Measurements from ENCODE around the gene ZKSCAN8.

Gene ZKSCAN8

DNA sequence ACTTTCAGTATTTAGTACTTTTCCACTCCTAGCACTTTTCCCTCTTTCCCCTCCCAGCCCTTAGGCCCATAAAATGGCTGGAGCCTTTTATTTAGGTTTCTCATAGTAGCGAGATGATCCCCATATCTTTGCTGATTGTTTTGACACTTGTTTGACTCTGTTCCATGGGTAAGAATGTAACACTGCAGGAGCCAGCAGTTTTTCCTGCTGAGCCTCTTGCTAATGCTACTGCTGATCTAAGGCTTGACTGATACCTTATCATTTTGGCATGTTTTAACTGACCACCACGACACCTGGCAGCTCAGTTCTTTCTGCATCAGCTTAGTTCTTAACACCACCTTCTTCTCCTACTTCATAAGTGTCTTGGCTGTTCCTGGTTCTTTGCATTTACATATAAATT lies 29.6 kb downstream of the ZKSCAN8 start:
- Histone ChIP-seq H2BK5ac (ENCODE audit: low read length) (no peak overlapping the region), H3K4me3 (ENCODE audit: low read length) (no peak overlapping the region), H3K56ac (ENCODE audit: low read length) (no peak overlapping the region), H4K8ac (ENCODE audit: low read depth, low read length) (no peak overlapping the region), H3K18ac (ENCODE audit: low read length) (no peak overlapping the region), H3K23ac (ENCODE audit: low read length) (no peak overlapping the region), H3K9ac (ENCODE audit: low read length) (no peak overlapping the region), H3K27ac (ENCODE audit: low read depth, low read length) (no peak overlapping the region), H3K36me3 (ENCODE audit: control insufficient read depth, insufficient read depth, low read length) (no peaks in the 10 kb centered on the region), H4K5ac (ENCODE audit: low read length) (no peak overlapping the region), H3K4me2 (ENCODE audit: low read length) (no peak overlapping the region), H3K79me1 (ENCODE audit: low read length) (no peaks in the 10 kb centered on the region), H2BK120ac (ENCODE audit: low read depth, low read length) (no peak overlapping the region), H3K4ac (ENCODE audit: low read depth, low read length) (no peak overlapping the region), H3K4me1 (ENCODE audit: control insufficient read depth, low read depth, low read length) (peaks cover 5% of the 10 kb centered on the region), H2BK15ac (replicated peaks; ENCODE audit: low read depth) (no peak overlapping the region), H3K27me3 (ENCODE audit: insufficient read depth, low read length, poor library complexity) (no peaks in the 10 kb centered on the region), H2AK5ac (ENCODE audit: low read length) (no peak overlapping the region), H3K79me2 (ENCODE audit: control insufficient read depth, insufficient read depth, low read length) (no peaks in the 10 kb centered on the region)
- peak; percentile 92 for DNase-seq
- no CpG with 5 or more reads among the region's 2 CpGs for WGBS (ENCODE audit: extremely low coverage, insufficient coverage, low lambda C conversion rate)

DNA sequence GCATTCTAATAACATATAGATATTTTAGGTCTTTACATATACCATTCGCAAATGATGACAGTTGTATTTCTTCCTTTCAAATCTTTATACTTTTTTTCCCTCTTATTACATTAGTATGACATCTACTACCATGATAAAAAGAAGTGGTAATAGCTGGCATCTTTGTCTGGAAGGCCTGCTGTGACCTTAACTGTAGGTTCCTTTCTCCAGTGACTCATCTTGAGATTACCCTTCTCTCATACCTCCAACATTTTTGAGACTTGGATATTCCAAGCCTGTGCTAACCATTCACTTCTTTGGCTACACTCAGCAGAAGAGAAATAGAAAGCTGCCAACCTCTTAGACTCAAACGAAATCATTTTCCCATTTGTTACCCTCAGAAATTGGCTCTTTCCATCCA lies 30.3 kb downstream of the ZKSCAN8 start:
- peaks cover 5% of the 10 kb centered on the region for H3K4me1 ChIP-seq (ENCODE audit: control insufficient read depth, low read depth, low read length)
- no peak overlapping the region for H4K8ac ChIP-seq (ENCODE audit: low read depth, low read length)
- H3K79me2 ChIP-seq (ENCODE audit: control insufficient read depth, insufficient read depth, low read length): no peaks in the 10 kb centered on the region
- no peak overlapping the region for H3K4ac ChIP-seq (ENCODE audit: low read depth, low read length)
- no peak overlapping the region for H3K18ac ChIP-seq (ENCODE audit: low read length)
- no peak overlapping the region for H3K56ac ChIP-seq (ENCODE audit: low read length)
- H2BK120ac ChIP-seq (ENCODE audit: low read depth, low read length): no peak overlapping the region
- H3K9ac ChIP-seq (ENCODE audit: low read length): no peak overlapping the region
- H3K36me3 ChIP-seq (ENCODE audit: control insufficient read depth, insufficient read depth, low read length): no peaks in the 10 kb centered on the region
- no peak overlapping the region for H3K4me3 ChIP-seq (ENCODE audit: low read length)
- no peak overlapping the region for H4K5ac ChIP-seq (ENCODE audit: low read length)
- H3K27me3 ChIP-seq (ENCODE audit: insufficient read depth, low read length, poor library complexity): no peaks in the 10 kb centered on the region
- WGBS (ENCODE audit: extremely low coverage, insufficient coverage, low lambda C conversion rate): no CpG with 5 or more reads among the region's 2 CpGs
- no peak overlapping the region for H2AK5ac ChIP-seq (ENCODE audit: low read length)
- no peak overlapping the region for H3K4me2 ChIP-seq (ENCODE audit: low read length)
- H2BK15ac ChIP-seq (replicated peaks; ENCODE audit: low read depth): no peak overlapping the region
- DNase-seq: no peak
- no peak overlapping the region for H2BK5ac ChIP-seq (ENCODE audit: low read length)
- no peak overlapping the region for H3K27ac ChIP-seq (ENCODE audit: low read depth, low read length)
- H3K79me1 ChIP-seq (ENCODE audit: low read length): no peaks in the 10 kb centered on the region
- H3K23ac ChIP-seq (ENCODE audit: low read length): no peak overlapping the region

DNA sequence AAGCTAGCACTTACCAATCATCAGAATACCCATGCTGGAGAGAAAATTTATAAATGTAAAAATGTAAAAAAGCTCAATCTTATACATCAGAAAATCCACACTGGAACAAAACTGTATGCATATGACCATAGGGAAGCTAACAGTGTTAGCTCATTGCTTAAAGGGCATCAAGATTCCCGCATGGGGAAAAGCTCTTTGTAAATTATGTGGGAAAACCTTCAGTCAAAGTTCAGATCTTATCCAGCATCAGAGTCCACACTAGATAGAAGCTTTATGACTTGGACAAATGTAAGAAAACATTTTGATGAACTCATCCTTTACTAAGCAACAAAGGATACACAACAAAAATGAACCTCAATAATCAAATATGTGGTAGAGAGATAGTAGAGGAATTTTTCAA lies 34.7 kb downstream of the ZKSCAN8 start:
- Histone ChIP-seq H3K18ac (ENCODE audit: low read length) (no peak overlapping the region), H3K27ac (ENCODE audit: low read depth, low read length) (no peak overlapping the region), H3K9ac (ENCODE audit: low read length) (no peak overlapping the region), H2BK5ac (ENCODE audit: low read length) (no peak overlapping the region), H2BK120ac (ENCODE audit: low read depth, low read length) (no peak overlapping the region), H4K5ac (ENCODE audit: low read length) (no peak overlapping the region), H3K23ac (ENCODE audit: low read length) (no peak overlapping the region), H3K79me2 (ENCODE audit: control insufficient read depth, insufficient read depth, low read length) (no peaks in the 10 kb centered on the region), H4K8ac (ENCODE audit: low read depth, low read length) (no peak overlapping the region), H3K36me3 (ENCODE audit: control insufficient read depth, insufficient read depth, low read length) (no peaks in the 10 kb centered on the region), H3K4ac (ENCODE audit: low read depth, low read length) (no peak overlapping the region), H3K4me2 (ENCODE audit: low read length) (no peak overlapping the region), H3K56ac (ENCODE audit: low read length) (no peak overlapping the region), H3K27me3 (ENCODE audit: insufficient read depth, low read length, poor library complexity) (no peaks in the 10 kb centered on the region), H3K4me1 (ENCODE audit: control insufficient read depth, low read depth, low read length) (no peaks in the 10 kb centered on the region), H2BK15ac (replicated peaks; ENCODE audit: low read depth) (no peak overlapping the region), H2AK5ac (ENCODE audit: low read length) (no peak overlapping the region), H3K79me1 (ENCODE audit: low read length) (no peaks in the 10 kb centered on the region), H3K4me3 (ENCODE audit: low read length) (no peak overlapping the region)
- DNase-seq: no peak
- WGBS (ENCODE audit: extremely low coverage, insufficient coverage, low lambda C conversion rate): no CpG with 5 or more reads among the region's 1 CpG

DNA sequence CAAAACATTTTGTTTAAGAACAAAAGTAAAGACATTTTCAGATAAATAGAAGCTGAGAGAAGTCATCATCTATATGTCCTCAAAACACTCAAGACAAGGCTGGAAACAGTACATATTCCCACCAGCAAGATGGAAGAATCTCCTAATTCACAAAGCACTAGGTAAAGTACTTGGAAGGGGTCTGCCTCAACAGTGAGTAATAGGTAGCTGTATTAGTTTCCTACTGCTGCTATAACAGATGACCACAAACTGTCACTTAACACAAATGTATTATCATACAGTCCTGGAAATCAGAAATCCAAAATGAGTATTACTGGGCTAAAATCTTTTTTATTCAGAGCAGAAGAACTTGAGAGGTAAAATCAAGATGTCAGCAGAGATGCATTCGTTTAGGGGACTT lies 40.6 kb downstream of the ZKSCAN8 start:
- no peaks in the 10 kb centered on the region for H3K79me1 ChIP-seq (ENCODE audit: low read length)
- no CpG with 5 or more reads among the region's 1 CpG for WGBS (ENCODE audit: extremely low coverage, insufficient coverage, low lambda C conversion rate)
- no peak overlapping the region for H3K56ac ChIP-seq (ENCODE audit: low read length)
- no peak overlapping the region for H3K4me2 ChIP-seq (ENCODE audit: low read length)
- H3K4me3 ChIP-seq (ENCODE audit: low read length): no peak overlapping the region
- H3K23ac ChIP-seq (ENCODE audit: low read length): no peak overlapping the region
- H3K36me3 ChIP-seq (ENCODE audit: control insufficient read depth, insufficient read depth, low read length): no peaks in the 10 kb centered on the region
- no peaks in the 10 kb centered on the region for H3K79me2 ChIP-seq (ENCODE audit: control insufficient read depth, insufficient read depth, low read length)
- no peak overlapping the region for H2BK120ac ChIP-seq (ENCODE audit: low read depth, low read length)
- no peak overlapping the region for H3K27ac ChIP-seq (ENCODE audit: low read depth, low read length)
- DNase-seq: no peak
- no peak overlapping the region for H3K9ac ChIP-seq (ENCODE audit: low read length)
- H3K4me1 ChIP-seq (ENCODE audit: control insufficient read depth, low read depth, low read length): no peaks in the 10 kb centered on the region
- H3K4ac ChIP-seq (ENCODE audit: low read depth, low read length): no peak overlapping the region
- no peak overlapping the region for H2AK5ac ChIP-seq (ENCODE audit: low read length)
- H4K8ac ChIP-seq (ENCODE audit: low read depth, low read length): no peak overlapping the region
- no peaks in the 10 kb centered on the region for H3K27me3 ChIP-seq (ENCODE audit: insufficient read depth, low read length, poor library complexity)
- H3K18ac ChIP-seq (ENCODE audit: low read length): no peak overlapping the region
- H4K5ac ChIP-seq (ENCODE audit: low read length): no peak overlapping the region
- H2BK15ac ChIP-seq (replicated peaks; ENCODE audit: low read depth): no peak overlapping the region
- no peak overlapping the region for H2BK5ac ChIP-seq (ENCODE audit: low read length)

GRCh38 chr6:28188111-28188979 lies 46.7 kb downstream of the ZKSCAN8 start:
- no peak overlapping the region for H3K56ac ChIP-seq (ENCODE audit: low read length)
- no peak overlapping the region for H4K8ac ChIP-seq (ENCODE audit: low read depth, low read length)
- no CpG with 5 or more reads among the region's 6 CpGs for WGBS (ENCODE audit: extremely low coverage, insufficient coverage, low lambda C conversion rate)
- H3K27me3 ChIP-seq (ENCODE audit: insufficient read depth, low read length, poor library complexity): no peaks in the 10 kb centered on the region
- no peak overlapping the region for H3K4ac ChIP-seq (ENCODE audit: low read depth, low read length)
- no peak overlapping the region for H2BK5ac ChIP-seq (ENCODE audit: low read length)
- no peaks in the 10 kb centered on the region for H3K79me2 ChIP-seq (ENCODE audit: control insufficient read depth, insufficient read depth, low read length)
- no peak overlapping the region for H2BK120ac ChIP-seq (ENCODE audit: low read depth, low read length)
- H2AK5ac ChIP-seq (ENCODE audit: low read length): no peak overlapping the region
- DNase-seq: no peak
- H3K23ac ChIP-seq (ENCODE audit: low read length): no peak overlapping the region
- H3K4me2 ChIP-seq (ENCODE audit: low read length): no peak overlapping the region
- no peaks in the 10 kb centered on the region for H3K36me3 ChIP-seq (ENCODE audit: control insufficient read depth, insufficient read depth, low read length)
- H4K5ac ChIP-seq (ENCODE audit: low read length): no peak overlapping the region
- H3K79me1 ChIP-seq (ENCODE audit: low read length): no peaks in the 10 kb centered on the region
- no peak overlapping the region for H3K4me3 ChIP-seq (ENCODE audit: low read length)
- no peak overlapping the region for H3K18ac ChIP-seq (ENCODE audit: low read length)
- H2BK15ac ChIP-seq (replicated peaks; ENCODE audit: low read depth): no peak overlapping the region
- H3K27ac ChIP-seq (ENCODE audit: low read depth, low read length): no peak overlapping the region
- no peaks in the 10 kb centered on the region for H3K4me1 ChIP-seq (ENCODE audit: control insufficient read depth, low read depth, low read length)
- H3K9ac ChIP-seq (ENCODE audit: low read length): no peak overlapping the region

GRCh38 chr6:28200020-28200419 lies 58.3 kb downstream of the ZKSCAN8 start:
- Histone ChIP-seq H3K79me2 (ENCODE audit: control insufficient read depth, insufficient read depth, low read length) (no peaks in the 10 kb centered on the region), H3K27ac (ENCODE audit: low read depth, low read length) (no peak overlapping the region), H3K4ac (ENCODE audit: low read depth, low read length) (no peak overlapping the region), H2BK5ac (ENCODE audit: low read length) (no peak overlapping the region), H3K4me2 (ENCODE audit: low read length) (no peak overlapping the region), H4K5ac (ENCODE audit: low read length) (no peak overlapping the region), H4K8ac (ENCODE audit: low read depth, low read length) (no peak overlapping the region), H3K18ac (ENCODE audit: low read length) (no peak overlapping the region), H2AK5ac (ENCODE audit: low read length) (no peak overlapping the region), H3K4me1 (ENCODE audit: control insufficient read depth, low read depth, low read length) (no peaks in the 10 kb centered on the region), H3K23ac (ENCODE audit: low read length) (no peak overlapping the region), H3K9ac (ENCODE audit: low read length) (no peak overlapping the region), H2BK120ac (ENCODE audit: low read depth, low read length) (no peak overlapping the region), H3K27me3 (ENCODE audit: insufficient read depth, low read length, poor library complexity) (no peaks in the 10 kb centered on the region), H3K56ac (ENCODE audit: low read length) (no peak overlapping the region), H2BK15ac (replicated peaks; ENCODE audit: low read depth) (no peak overlapping the region), H3K79me1 (ENCODE audit: low read length) (no peaks in the 10 kb centered on the region), H3K36me3 (ENCODE audit: control insufficient read depth, insufficient read depth, low read length) (no peaks in the 10 kb centered on the region), H3K4me3 (ENCODE audit: low read length) (no peak overlapping the region)
- DNase-seq: no peak
- no CpG with 5 or more reads among the region's 1 CpG for WGBS (ENCODE audit: extremely low coverage, insufficient coverage, low lambda C conversion rate)

Measured in mesendoderm (in vitro differentiated cells).